Effector CD8-positive, alpha-beta T cell (primary cell): Measurements from ENCODE around the gene PAQR4.

Experiments
- DNase-seq: peaks from one replicate; lab custom pipeline; 2025; lab: John Stamatoyannopoulos, UW

Gene PAQR4

GRCh38 chr16:2980227-2981176, 11.4 kb downstream of the PAQR4 start, which contains the start of gene PKMYT1:
PKMYT1 (minus strand) TSS chr16:2980446; CDS start chr16:2979657, 789 bp downstream.
- DNase-seq: peak; percentile 90

- DNase-seq: no peak
These were observed 12.2 kb downstream of the PAQR4 start for GRCh38 chr16:2981177-2981898.

- DNase-seq: no peak
These were observed 12.7 kb downstream of the PAQR4 start for GRCh38 chr16:2981899-2982250.

GRCh38 chr16:2982402-2982801, 13.3 kb downstream of the PAQR4 start:
- no peak for DNase-seq

- DNase-seq: peak; percentile 54
These were observed 14.6 kb downstream of the PAQR4 start for GRCh38 chr16:2983706-2984136.

- DNase-seq: no peak
These were observed 16.3 kb downstream of the PAQR4 start for GRCh38 chr16:2985462-2985861.

GRCh38 chr16:2985893-2986355, 16.8 kb downstream of the PAQR4 start:
- DNase-seq: no peak

GRCh38 chr16:2986623-2987188, 17.6 kb downstream of the PAQR4 start:
- DNase-seq: no peak

- no peak for DNase-seq
These were observed 18.1 kb downstream of the PAQR4 start for GRCh38 chr16:2987286-2987685.

GRCh38 chr16:2987833-2988232, 18.7 kb downstream of the PAQR4 start:
- no peak for DNase-seq

GRCh38 chr16:2988590-2989099, 19.5 kb downstream of the PAQR4 start:
- no peak for DNase-seq

GRCh38 chr16:2990891-2991290, 21.7 kb downstream of the PAQR4 start:
- no peak for DNase-seq

GRCh38 chr16:2991566-2992261, 22.6 kb downstream of the PAQR4 start:
- DNase-seq: no peak

GRCh38 chr16:2992383-2993081, 23.4 kb downstream of the PAQR4 start:
- no peak for DNase-seq

- DNase-seq: no peak
These were observed 27.1 kb downstream of the PAQR4 start for GRCh38 chr16:2996298-2996697.

GRCh38 chr16:2999929-3000328, 30.8 kb downstream of the PAQR4 start:
- no peak for DNase-seq

GRCh38 chr16:3000540-3000939, 31.4 kb downstream of the PAQR4 start:
- no peak for DNase-seq

- DNase-seq: no peak
These were observed 32.2 kb downstream of the PAQR4 start for GRCh38 chr16:3001316-3001715.

GRCh38 chr16:3003582-3004270, 34.6 kb downstream of the PAQR4 start:
- DNase-seq: peak; percentile 90

- no peak for DNase-seq
These were observed 35.2 kb downstream of the PAQR4 start for GRCh38 chr16:3004319-3004718.
